ENCODE measurements around the gene CYP2A7. TPM values are rescaled to one million over a fixed set of nuclear protein-coding genes. Genes with fewer than 3 reads are reported as not detected.
"Not testable (repeated sequence)": the region's sequence is repeated elsewhere in the genome, so short reads cannot be mapped to it uniquely, and the experiment has no call there.

Gene CYP2A7
- total RNA-seq, 1 experiment from 2014 or later, result not detected

GRCh38 chr19:40825460-40826095 lies 56.5 kb downstream of the CYP2A7 start:
- H3K27ac Mint-ChIP-seq (ENCODE audit: unreplicated experiment); DNase-seq; H3K36me3 Mint-ChIP-seq (ENCODE audit: insufficient read depth, unreplicated experiment); BruUV-seq (replicated peaks); H3K27me3 Mint-ChIP-seq (ENCODE audit: unreplicated experiment); CTCF ChIA-PET; intact Hi-C loops (cut with micrococcal nuclease; ENCODE audit: unreplicated experiment); H3K4me3 Mint-ChIP-seq (ENCODE audit: low read depth, unreplicated experiment); H3K9me3 Mint-ChIP-seq (ENCODE audit: low read depth, unreplicated experiment): not testable (repeated sequence)
- H3K4me1 Mint-ChIP-seq (ENCODE audit: low read depth, unreplicated experiment), result peaks cover 28% of the 10 kb centered on the region

Other genes starting within 250 kb of the CYP2A7 start
- 21.4 and 25.3 TPM in 2 replicates for gene NUMBL, start 191.6 kb downstream of the CYP2A7 start, total RNA-seq (2022)
- gene COQ8B, start 165.3 kb downstream of the CYP2A7 start, total RNA-seq (2022), result 55.9 and 62.7 TPM in 2 replicates
- 25.3 and 32.0 TPM in 2 replicates for gene ITPKC, start 165.1 kb downstream of the CYP2A7 start, total RNA-seq (2022)
- gene ACTMAP, start 131.8 kb downstream of the CYP2A7 start, total RNA-seq (2022), result 17.8 and 20.2 TPM in 2 replicates
- gene SNRPA, start 131.0 kb downstream of the CYP2A7 start, total RNA-seq (2022), result 95.4 and 102 TPM in 2 replicates
- gene MIA, start 106.7 kb downstream of the CYP2A7 start, total RNA-seq (2022), result 30.2 and 49.3 TPM in 2 replicates
- 21.0 and 22.7 TPM in 2 replicates for gene RAB4B, start 104.0 kb downstream of the CYP2A7 start, total RNA-seq (2022)
- 95.4 and 109 TPM in 2 replicates for gene EGLN2, start 83.0 kb downstream of the CYP2A7 start, total RNA-seq (2022)
- gene CYP2A6, start 31.8 kb downstream of the CYP2A7 start, total RNA-seq (2022), result not detected in 2 replicates
- 4.2 and 7.6 TPM in 2 replicates for gene CYP2B6, start 109.1 kb upstream of the CYP2A7 start, total RNA-seq (2022)
- gene CYP2A13, start 206.2 kb upstream of the CYP2A7 start, total RNA-seq (2022), result not detected in 2 replicates
- not detected in 2 replicates for gene CYP2F1, start 232.2 kb upstream of the CYP2A7 start, total RNA-seq (2022)